ENCODE results near the gene TNRC18. TPM values are rescaled to one million over a fixed set of nuclear protein-coding genes. Genes with fewer than 3 reads are reported as not detected.

The TNRC18 gene
- total RNA-seq, 4 donors from 2014 or later, result 87.6 to 218 (median 124) TPM

GRCh38 chr7:5455175-5455574 lies 31.5 kb upstream of the TNRC18 start:
- Histone ChIP-seq H3K27ac (no peak overlapping the region), H3K36me3 (no peaks in the 10 kb centered on the region), H3K27me3 (no peaks in the 10 kb centered on the region), H3K9me3 (no peaks in the 10 kb centered on the region), H3K4me1 (peaks cover 0 to 30% (median 7%) of the 10 kb centered on the region in 3 donors), H3K4me3 (no peak overlapping the region)
- no peak for TF ChIP-seq POLR2A (IDR thresholded peaks at IDR 0.05)
- TF ChIP-seq CTCF (IDR thresholded peaks at IDR 0.05), result no peak
- no peak for TF ChIP-seq EP300 (IDR thresholded peaks at IDR 0.05)
- no peak for TF ChIP-seq POLR2AphosphoS5 (IDR thresholded peaks at IDR 0.05)
- WGBS, 2 donors (ENCODE audit: low coverage in 1 of 2), result 100% methylated on average over 1 of the region's 6 CpGs; no CpG with 5 or more reads in 1 of the 2 donors
- no peak for ATAC-seq

GRCh38 chr7:5454485-5454884 lies 30.9 kb upstream of the TNRC18 start:
- H3K9me3 ChIP-seq, result no peaks in the 10 kb centered on the region

GRCh38 chr7:5453566-5454075 lies 30.0 kb upstream of the TNRC18 start:
- Histone ChIP-seq H3K36me3 (no peaks in the 10 kb centered on the region), H3K4me1 (peaks cover 0 to 29% (median 7%) of the 10 kb centered on the region in 3 donors), H3K9me3 (no peaks in the 10 kb centered on the region), H3K27me3 (no peaks in the 10 kb centered on the region), H3K4me3 (no peak overlapping the region), H3K27ac (no peak overlapping the region)
- TF ChIP-seq POLR2AphosphoS5 (IDR thresholded peaks at IDR 0.05), result no peak
- TF ChIP-seq CTCF (IDR thresholded peaks at IDR 0.05), result no peak
- no peak for TF ChIP-seq EP300 (IDR thresholded peaks at IDR 0.05)
- TF ChIP-seq POLR2A (IDR thresholded peaks at IDR 0.05), result no peak
- no peak for ATAC-seq
- 78 to 96% methylated on average over 3 to 4 of the region's 5 CpGs for WGBS, 2 donors (ENCODE audit: low coverage in 1 of 2)

More at GRCh38 chr7:5454485-5454884, 30.9 kb upstream of the TNRC18 start:
- TF ChIP-seq POLR2AphosphoS5 (IDR thresholded peaks at IDR 0.05) (no peak), POLR2A (IDR thresholded peaks at IDR 0.05) (no peak), EP300 (IDR thresholded peaks at IDR 0.05) (no peak), CTCF (IDR thresholded peaks at IDR 0.05) (no peak)
- no peaks in the 10 kb centered on the region for H3K36me3 ChIP-seq
- no peaks in the 10 kb centered on the region for H3K27me3 ChIP-seq
- H3K4me3 ChIP-seq, result no peak overlapping the region
- ATAC-seq, result no peak
- WGBS, 2 donors (ENCODE audit: low coverage in 1 of 2), result 88 to 100% methylated on average over 1 of the region's 8 CpGs
- no peak overlapping the region for H3K27ac ChIP-seq
- peaks cover 0 to 30% (median 7%) of the 10 kb centered on the region in 3 donors for H3K4me1 ChIP-seq

- no peaks in the 10 kb centered on the region for H3K9me3 ChIP-seq
- H3K4me3 ChIP-seq, result no peak overlapping the region
- no peaks in the 10 kb centered on the region for H3K27me3 ChIP-seq
- 20 to 56% methylated on average over 1 to 3 of the region's 14 CpGs for whole genome bisulfite sequencing, 2 donors (ENCODE audit: low coverage in 1 of 2)
- TF ChIP-seq POLR2A (IDR thresholded peaks at IDR 0.05) (no peak), POLR2AphosphoS5 (IDR thresholded peaks at IDR 0.05) (no peak), EP300 (IDR thresholded peaks at IDR 0.05) (no peak), CTCF (IDR thresholded peaks at IDR 0.05) (no peak)
- ATAC-seq, result no peak
- peak overlapping the region in 1 of 4 donors; percentile 25 for H3K27ac ChIP-seq
- no peaks in the 10 kb centered on the region for H3K36me3 ChIP-seq
- H3K4me1 ChIP-seq, result peaks cover 0 to 29% (median 7%) of the 10 kb centered on the region in 3 donors
Observed at GRCh38 chr7:5452937-5453540, 29.4 kb upstream of the TNRC18 start.

GRCh38 chr7:5452470-5452899 lies 28.9 kb upstream of the TNRC18 start:
- H3K27me3 ChIP-seq, result no peaks in the 10 kb centered on the region
- H3K9me3 ChIP-seq, result no peaks in the 10 kb centered on the region
- TF ChIP-seq POLR2AphosphoS5 (IDR thresholded peaks at IDR 0.05), result no peak
- no peak for TF ChIP-seq EP300 (IDR thresholded peaks at IDR 0.05)
- no peak for TF ChIP-seq CTCF (IDR thresholded peaks at IDR 0.05)
- TF ChIP-seq POLR2A (IDR thresholded peaks at IDR 0.05), result no peak
- no peak overlapping the region for H3K4me3 ChIP-seq
- peaks cover 0 to 23% (median 1%) of the 10 kb centered on the region in 3 donors for H3K4me1 ChIP-seq
- H3K36me3 ChIP-seq, result no peaks in the 10 kb centered on the region
- peak overlapping the region in 2 of 4 donors; percentile 6 to 27 for H3K27ac ChIP-seq
- ATAC-seq, result no peak
- WGBS, 2 donors (ENCODE audit: low coverage in 1 of 2), result 47 to 52% methylated on average over 2 to 3 of the region's 12 CpGs
